Spleen (tissue), 7 donors: ENCODE data around the gene TNFSF18.

Experiments used
- CTCF ChIP-seq, 11 experiments: fragments of 200-600 bp in 7 of 11; fragments of 450-650 bp in 4 of 11; sonication (generic) in 4 of 11; IDR thresholded peaks in 8 of 11; conservative IDR thresholded peaks in 3 of 11; 1 replicate in 7 of 11; 2 replicates in 4 of 11; pipeline versions ENCODE4 v1.4.0 to v1.8.0; 2016 to 2021; ENCODE audit warnings: antibody characterized with exemption in 11 of 11, inconsistent platforms in 4 of 11, mild to moderate bottlenecking in 1 of 11
- POLR2A ChIP-seq, 3 donors: fragments of 450-650 bp; IDR thresholded peaks; one replicate each; pipeline ENCODE4 v1.5.1; 2017; ENCODE audit warnings: antibody characterized with exemption in 3 of 3, mild to moderate bottlenecking in 1 of 3
- POLR2AphosphoS5 ChIP-seq, 3 donors: sonication (generic); formaldehyde crosslinking; IDR thresholded peaks; one replicate each; pipeline ENCODE4 v1.5.1; 2017; ENCODE audit warnings: antibody characterized with exemption in 3 of 3
- donor health status: DM: no; HTN: no; CAD: no; lungs with moderate emphysema.
- donor health status: DM: no; HTN: no; CAD: no.
- donor health status: DM: no; HTN: no; CAD: no.

GRCh38 chr1:173084292-173084691 is 33.6 kb upstream of the TNFSF18 start:
- TF ChIP-seq CTCF (IDR thresholded peaks at IDR 0.05 in 8 of 11, conservative IDR thresholded peaks at IDR 0.05 in 3 of 11) (no peak), POLR2A (IDR thresholded peaks at IDR 0.05) (no peak), POLR2AphosphoS5 (IDR thresholded peaks at IDR 0.05) (no peak)
